SK-N-SH (cell line): ENCODE results near the gene MRPL43. TPM values are rescaled to one million over a fixed set of nuclear protein-coding genes. Genes with fewer than 3 reads are reported as not detected.

Source experiments
- CTCF ChIA-PET: fragments of 300-600, 350-600 bp; formaldehyde crosslinking; extraction: SDS; loops from one replicate; lab custom pipeline; 2021; lab: Yijun Ruan, JAX
- POLR2A ChIA-PET: fragments of 350-600 bp; sonication (Branson Sonifier 250); formaldehyde crosslinking; extraction: SDS; loops from one replicate; lab custom pipeline; 2020; ENCODE audit warnings: antibody characterized with exemption, inconsistent platforms; lab: Yijun Ruan, JAX
- DNase-seq: peaks from one replicate; pipeline ENCODE4 v3.0.0; 2012
- H2AFZ ChIP-seq: fragments of 200-600 bp; sonication (generic); 2 replicates; pipeline ENCODE4 v1.8.1; 2016; ENCODE audit warnings: antibody characterized with exemption, mild to moderate bottlenecking, low read depth
- H3F3A ChIP-seq: fragments of 200-600 bp; sonication (generic); replicated peaks from 2 replicates; pipeline ENCODE3; 2016; ENCODE audit warnings: antibody characterized with exemption, mild to moderate bottlenecking; ENCODE audit not compliant: insufficient read depth
- H3K27ac ChIP-seq, 2 experiments: fragments of 200-500 bp in 1 of 2; fragments of 200-600 bp in 1 of 2; sonication (Bioruptor generic) in 1 of 2; sonication (generic), shearing (Covaris generic) in 1 of 2; 2 replicates each; pipeline versions ENCODE4 v1.5.1 to v1.6.1; 2014 to 2016; ENCODE audit warnings: low read depth in 2 of 2, inconsistent platforms in 1 of 2, low read length in 1 of 2, mild to moderate bottlenecking in 1 of 2, mixed read lengths in 1 of 2
- H3K27me3 ChIP-seq: fragments of 200-600 bp; sonication (generic), shearing (Covaris generic); 2 replicates; pipeline ENCODE4 v1.6.1; 2016; ENCODE audit warnings: mixed run types; ENCODE audit not compliant: insufficient read depth
- H3K36me3 ChIP-seq, 2 experiments: fragments of 200-500 bp in 1 of 2; fragments of 200-600 bp in 1 of 2; sonication (Bioruptor generic) in 1 of 2; sonication (generic) in 1 of 2; replicated peaks in 1 of 2; 2 replicates each; pipeline versions ENCODE3 to v1.5.1; 2014 to 2016; ENCODE audit warnings: low read length in 1 of 2, mild to moderate bottlenecking in 1 of 2; ENCODE audit not compliant: insufficient read depth in 2 of 2, control insufficient read depth in 1 of 2
- H3K4me1 ChIP-seq, 2 experiments: fragments of 200-500 bp in 1 of 2; fragments of 200-600 bp in 1 of 2; sonication (Bioruptor generic) in 1 of 2; sonication (generic), shearing (Covaris generic) in 1 of 2; 2 replicates each; pipeline versions ENCODE4 v1.5.1 to v1.6.1; 2014 to 2016; ENCODE audit warnings: low read depth in 1 of 2, low read length in 1 of 2, mixed run types in 1 of 2; ENCODE audit not compliant: insufficient read depth in 2 of 2, control insufficient read depth in 1 of 2
- H3K4me2 ChIP-seq: fragments of 200-600 bp; sonication (generic), shearing (Covaris generic); 2 replicates; pipeline ENCODE4 v1.6.1; 2017; ENCODE audit warnings: mixed run types
- H3K4me3 ChIP-seq, 2 experiments: fragments of 200-500 bp in 1 of 2; fragments of 200-600 bp in 1 of 2; sonication (Bioruptor generic) in 1 of 2; sonication (generic), shearing (Covaris generic) in 1 of 2; 2 replicates each; pipeline versions ENCODE4 v1.5.1 to v1.8.1; 2014 to 2016; ENCODE audit warnings: low read depth in 2 of 2, inconsistent platforms in 1 of 2, low read length in 1 of 2, mild to moderate bottlenecking in 1 of 2, mixed read lengths in 1 of 2, moderate library complexity in 1 of 2
- H3K79me2 ChIP-seq: fragments of 200-600 bp; sonication (generic); 2 replicates; pipeline ENCODE4 v1.8.1; 2017; ENCODE audit warnings: mild to moderate bottlenecking; ENCODE audit not compliant: insufficient read depth
- H3K9ac ChIP-seq: fragments of 200-600 bp; sonication (generic); 2 replicates; pipeline ENCODE4 v1.6.1; 2017; ENCODE audit warnings: mixed run types
- H3K9me2 ChIP-seq: fragments of 200-600 bp; sonication (generic); 2 replicates; pipeline ENCODE4 v1.6.1; 2017; ENCODE audit warnings: mixed run types
- H3K9me3 ChIP-seq: fragments of 200-600 bp; sonication (generic); 2 replicates; pipeline ENCODE4 v1.6.1; 2017; ENCODE audit warnings: mixed run types, mild to moderate bottlenecking, moderate library complexity
- H4K20me1 ChIP-seq: fragments of 200-600 bp; sonication (generic); 2 replicates; pipeline ENCODE4 v1.6.1; 2017; ENCODE audit warnings: mild to moderate bottlenecking, mixed run types; ENCODE audit not compliant: insufficient read depth
- CHD2 ChIP-seq: fragments of 150-350 bp; IDR thresholded peaks from 2 replicates; pipeline ENCODE4 v1.6.1; 2018; ENCODE audit warnings: low read length; ENCODE audit not compliant: partially characterized antibody
- CTCF ChIP-seq: fragments of 200-600 bp; sonication (generic); IDR thresholded peaks from 2 replicates; pipeline ENCODE4 v1.6.1; 2017; ENCODE audit warnings: antibody characterized with exemption, mild to moderate bottlenecking, moderate library complexity
- ELF1 ChIP-seq: IDR thresholded peaks from 2 replicates; pipeline ENCODE4 v1.4.0; 2012
- EP300 ChIP-seq, 2 experiments: IDR thresholded peaks; 2 replicates each; pipeline versions ENCODE4 v1.4.0 to v1.6.1; 2012; ENCODE audit warnings: borderline replicate concordance in 1 of 2, low read depth in 1 of 2, low read length in 1 of 2
- FOSL2 ChIP-seq: IDR thresholded peaks from 2 replicates; pipeline ENCODE4 v1.4.0; 2012; ENCODE audit warnings: low read depth, mild to moderate bottlenecking, moderate library complexity, borderline replicate concordance
- FOXM1 ChIP-seq: IDR thresholded peaks from 2 replicates; pipeline ENCODE4 v1.4.0; 2012; ENCODE audit warnings: low read depth, mild to moderate bottlenecking
- GABPA ChIP-seq: IDR thresholded peaks from 2 replicates; pipeline ENCODE4 v1.4.0; 2012; ENCODE audit warnings: low read depth, mild to moderate bottlenecking
- GATA2 ChIP-seq: sonication (generic); formaldehyde crosslinking; IDR thresholded peaks from 2 replicates; pipeline ENCODE4 v1.5.0; 2020; ENCODE audit warnings: mild to moderate bottlenecking, missing genetic modification reagents
- IRF3 ChIP-seq: fragments of 150-350 bp; IDR thresholded peaks from 2 replicates; pipeline ENCODE4 v1.6.1; 2016; ENCODE audit warnings: mild to moderate bottlenecking, low read depth, low read length
- MXI1 ChIP-seq: IDR thresholded peaks from 2 replicates; pipeline ENCODE4 v1.6.1; 2012; ENCODE audit warnings: mild to moderate bottlenecking, low read depth, low read length, improper control_type of control experiment
- NFIC ChIP-seq: IDR thresholded peaks from 2 replicates; pipeline ENCODE4 v1.4.0; 2012; ENCODE audit warnings: borderline replicate concordance
- NRF1 ChIP-seq: IDR thresholded peaks from 2 replicates; pipeline ENCODE4 v1.6.1; 2012; ENCODE audit warnings: low read depth, mild to moderate bottlenecking, low read length
- PBX3 ChIP-seq: IDR thresholded peaks from 2 replicates; pipeline ENCODE4; 2012
- RAD21 ChIP-seq: IDR thresholded peaks from 2 replicates; pipeline ENCODE4 v1.6.1; 2012; ENCODE audit warnings: mild to moderate bottlenecking, low read length
- RCOR1 ChIP-seq: fragments of 150-350 bp; IDR thresholded peaks from 2 replicates; pipeline ENCODE4 v1.6.1; 2017; ENCODE audit warnings: antibody characterized with exemption, low read length
- REST ChIP-seq: IDR thresholded peaks from 2 replicates; pipeline ENCODE4 v1.6.1; 2012; ENCODE audit warnings: mild to moderate bottlenecking, low read depth, low read length, moderate library complexity
- SIN3A ChIP-seq: IDR thresholded peaks from 2 replicates; pipeline ENCODE4 v1.6.1; 2012; ENCODE audit warnings: low read depth, mild to moderate bottlenecking, low read length, moderate library complexity, borderline replicate concordance
- USF2 ChIP-seq: fragments of 150-350 bp; IDR thresholded peaks from 2 replicates; pipeline ENCODE4 v1.6.1; 2017; ENCODE audit warnings: antibody characterized with exemption, low read length, low read depth, borderline replicate concordance
- YY1 ChIP-seq: IDR thresholded peaks from 2 replicates; pipeline ENCODE4 v1.4.0; 2012; ENCODE audit warnings: low read depth, mild to moderate bottlenecking
- WGBS: methylation state at CpG from one replicate; pipeline ENCODE4 v1.1.6; 2017; ENCODE audit warnings: low lambda C conversion rate; 5-methylcytosine and 5-hydroxymethylcytosine counted together
- polyA plus RNA-seq, 3 experiments: library from polyadenylated mRNA; depleted of rRNA; stranded (reverse); fragments of >200 nt; gene quantifications; 2 replicates each; pipeline ENCODE4 v1.2.3, GENCODE V29; 2012

The MRPL43 gene
- polyA plus RNA-seq, 1 of the 3 experiments (the other 2 are of a cell fraction) = 208 TPM

GRCh38 chr10:101020427-101021075 is 33.3 kb upstream of the MRPL43 start:
- Histone ChIP-seq H3K9me3 (no peaks in the 10 kb centered on the region), H3K4me1 (peaks cover 0 to 4% of the 10 kb centered on the region in 2 experiments; a peak in 1 of 4 replicates), H3K79me2 (no peaks in the 10 kb centered on the region), H2AFZ (no peak overlapping the region), H3K36me3 (no peaks in the 10 kb centered on the region), H3K9me2 (no peaks in the 10 kb centered on the region), H3F3A (no peaks in the 10 kb centered on the region), H3K9ac (no peak overlapping the region), H3K27me3 (no peaks in the 10 kb centered on the region), H3K27ac (no peak overlapping the region), H3K4me3 (no peak overlapping the region), H3K4me2 (no peak overlapping the region), H4K20me1 (no peaks in the 10 kb centered on the region)
- TF ChIP-seq GABPA = no peak
- TF ChIP-seq REST = no peak
- TF ChIP-seq GATA2 (CRISPR knock-in tag) = no peak
- TF ChIP-seq EP300 (IDR thresholded peaks at IDR 0.05; ENCODE audit: borderline replicate concordance in 1 of 2, low read depth in 1 of 2, low read length in 1 of 2) = no peak
- TF ChIP-seq SIN3A = no peak
- TF ChIP-seq FOXM1 = no peak
- no peak for DNase-seq
- CTCF ChIA-PET = interaction anchor here (4.3 to 7.2 kb wide), 5 partner anchors 9 to 121 kb away, joined by 27 to 443 read pairs (median 98); partner anchors contain the start of genes LZTS2, MRPL43, PDZD7 and SFXN3
- POLR2A ChIA-PET = no interaction called here
- 86% methylated on average over 10 of the region's 10 CpGs for WGBS

- H3K9ac ChIP-seq = no peak overlapping the region
- H3K27me3 ChIP-seq = no peaks in the 10 kb centered on the region
- no peak overlapping the region for H3K27ac ChIP-seq
- no peaks in the 10 kb centered on the region for H3F3A ChIP-seq
- no peaks in the 10 kb centered on the region for H3K9me3 ChIP-seq
- no peaks in the 10 kb centered on the region for H3K9me2 ChIP-seq
- no peaks in the 10 kb centered on the region for H4K20me1 ChIP-seq
- no peak overlapping the region for H3K4me3 ChIP-seq
- ChIA-PET POLR2A (interaction anchor here (0.9 to 1.3 kb wide), 2 partner anchors 20 to 23 kb away, joined by 3 read pairs; no protein-coding TSS in a partner anchor), CTCF (interaction anchor here (0.7 to 7.2 kb wide), 21 partner anchors 9 to 1314 kb away, joined by 3 to 443 read pairs (median 6); partner anchors contain the start of genes KAZALD1, LZTS2, MRPL43 and PDZD7)
- 56% methylated on average over 2 of the region's 2 CpGs for WGBS
- no peaks in the 10 kb centered on the region for H3K36me3 ChIP-seq
- H3K4me2 ChIP-seq = no peak overlapping the region
- peaks cover 4 to 8% of the 10 kb centered on the region in 2 experiments; a peak in 3 of 4 replicates for H3K4me1 ChIP-seq
- H2AFZ ChIP-seq = no peak overlapping the region
- no peak for DNase-seq
- H3K79me2 ChIP-seq = no peaks in the 10 kb centered on the region
- no peak for TF ChIP-seq YY1
- TF ChIP-seq ELF1 = no peak
- TF ChIP-seq RAD21 = no peak
- no peak for TF ChIP-seq NRF1
- no peak for TF ChIP-seq RCOR1
- no peak for TF ChIP-seq CHD2
- no peak for TF ChIP-seq CTCF
- TF ChIP-seq IRF3 = no peak
- TF ChIP-seq NFIC = no peak
- no peak for TF ChIP-seq MXI1
- TF ChIP-seq PBX3 = no peak
- no peak for TF ChIP-seq EP300 (IDR thresholded peaks at IDR 0.05; ENCODE audit: borderline replicate concordance in 1 of 2, low read depth in 1 of 2, low read length in 1 of 2)
- no peak for TF ChIP-seq USF2
- TF ChIP-seq FOSL2 = no peak
These were observed 32.1 kb upstream of the MRPL43 start for GRCh38 chr10:101019440-101019703.
